ENCODE measurements around the gene IFT122. TPM values are rescaled to one million over a fixed set of nuclear protein-coding genes. Genes with fewer than 3 reads are reported as not detected.

Gene IFT122
- total RNA-seq, 1 experiment from 2014 or later: 30.0 TPM

GRCh38 chr3:129559565-129560079 is 119.6 kb downstream of the IFT122 start:
- no peaks in the 10 kb centered on the region for H3K27me3 Mint-ChIP-seq (ENCODE audit: insufficient read depth, unreplicated experiment)
- BruUV-seq (replicated peaks): no TSS peak

GRCh38 chr3:129560269-129560787 is 120.3 kb downstream of the IFT122 start:
- H3K4me1 Mint-ChIP-seq (ENCODE audit: low read depth, unreplicated experiment): peaks cover 8% of the 10 kb centered on the region
- H3K27me3 ChIP-seq (replicated peaks; ENCODE audit: control insufficient read depth, insufficient read depth, low read length): no peaks in the 10 kb centered on the region
- H3K4me1 ChIP-seq: no peaks in the 10 kb centered on the region; the same call in 1 of the 2 replicates
- no peaks in the 10 kb centered on the region for H3K36me3 Mint-ChIP-seq (ENCODE audit: insufficient read depth, unreplicated experiment)
- no peak overlapping the region for H3K4me3 Mint-ChIP-seq (ENCODE audit: unreplicated experiment)
- H3K4me3 ChIP-seq (ENCODE audit: low read depth, low read length): no peak overlapping the region
- no peaks in the 10 kb centered on the region for H3K9me3 Mint-ChIP-seq (ENCODE audit: unreplicated experiment)
- CTCF ChIA-PET: no interaction called here
- POLR2A ChIA-PET: interaction anchor here (0.5 kb wide), 1 partner anchor 66 kb away, joined by 7 read pairs; no protein-coding TSS in a partner anchor
- TF ChIP-seq CTCF (IDR thresholded peaks at IDR 0.05; ENCODE audit: insufficient read depth in 1 of 2, low read depth in 1 of 2, low read length in 1 of 2, severe bottlenecking in 1 of 2, unreplicated experiment in 1 of 2): no peak
- H3K36me3 ChIP-seq (ENCODE audit: control insufficient read depth, insufficient read depth, low read length): no peaks in the 10 kb centered on the region
- H3K27ac Mint-ChIP-seq (ENCODE audit: unreplicated experiment): no peak overlapping the region
- no peak for DNase-seq
- intact Hi-C loops (cut with micrococcal nuclease; ENCODE audit: unreplicated experiment): no loop called here
- H3K27me3 Mint-ChIP-seq (ENCODE audit: insufficient read depth, unreplicated experiment): no peaks in the 10 kb centered on the region
- BruUV-seq (replicated peaks): no TSS peak
- H3K9me3 ChIP-seq: no peaks in the 10 kb centered on the region

More at GRCh38 chr3:129559565-129560079, 119.6 kb downstream of the IFT122 start:
- Mint-ChIP-seq H3K27ac (ENCODE audit: unreplicated experiment) (no peak overlapping the region), H3K9me3 (ENCODE audit: unreplicated experiment) (no peaks in the 10 kb centered on the region), H3K4me3 (ENCODE audit: unreplicated experiment) (no peak overlapping the region), H3K4me1 (ENCODE audit: low read depth, unreplicated experiment) (peaks cover 8% of the 10 kb centered on the region), H3K36me3 (ENCODE audit: insufficient read depth, unreplicated experiment) (no peaks in the 10 kb centered on the region)
- Histone ChIP-seq H3K9me3 (no peaks in the 10 kb centered on the region), H3K4me1 (no peaks in the 10 kb centered on the region; the same call in 1 of the 2 replicates), H3K27me3 (replicated peaks; ENCODE audit: control insufficient read depth, insufficient read depth, low read length) (no peaks in the 10 kb centered on the region), H3K4me3 (ENCODE audit: low read depth, low read length) (no peak overlapping the region), H3K36me3 (ENCODE audit: control insufficient read depth, insufficient read depth, low read length) (no peaks in the 10 kb centered on the region)
- POLR2A ChIA-PET: no interaction called here
- CTCF ChIA-PET: no interaction called here
- intact Hi-C loops (cut with micrococcal nuclease; ENCODE audit: unreplicated experiment): no loop called here
- DNase-seq: no peak
- no peak for TF ChIP-seq CTCF (IDR thresholded peaks at IDR 0.05; ENCODE audit: insufficient read depth in 1 of 2, low read depth in 1 of 2, low read length in 1 of 2, severe bottlenecking in 1 of 2, unreplicated experiment in 1 of 2)

GRCh38 chr3:129560911-129561594 is 121.0 kb downstream of the IFT122 start:
- Histone ChIP-seq H3K9me3 (no peaks in the 10 kb centered on the region), H3K27me3 (replicated peaks; ENCODE audit: control insufficient read depth, insufficient read depth, low read length) (no peaks in the 10 kb centered on the region), H3K36me3 (ENCODE audit: control insufficient read depth, insufficient read depth, low read length) (no peaks in the 10 kb centered on the region), H3K4me1 (no peaks in the 10 kb centered on the region; the same call in 1 of the 2 replicates), H3K4me3 (ENCODE audit: low read depth, low read length) (no peak overlapping the region)
- Mint-ChIP-seq H3K27me3 (ENCODE audit: insufficient read depth, unreplicated experiment) (no peaks in the 10 kb centered on the region), H3K36me3 (ENCODE audit: insufficient read depth, unreplicated experiment) (no peaks in the 10 kb centered on the region), H3K27ac (ENCODE audit: unreplicated experiment) (no peak overlapping the region), H3K9me3 (ENCODE audit: unreplicated experiment) (no peaks in the 10 kb centered on the region), H3K4me1 (ENCODE audit: low read depth, unreplicated experiment) (peaks cover 8% of the 10 kb centered on the region), H3K4me3 (ENCODE audit: unreplicated experiment) (no peak overlapping the region)
- POLR2A ChIA-PET: interaction anchor here (0.5 to 0.6 kb wide), 2 partner anchors 37 to 65 kb away, joined by 3 to 7 read pairs; no protein-coding TSS in a partner anchor
- DNase-seq: no peak
- CTCF ChIA-PET: no interaction called here
- no peak for TF ChIP-seq CTCF (IDR thresholded peaks at IDR 0.05; ENCODE audit: insufficient read depth in 1 of 2, low read depth in 1 of 2, low read length in 1 of 2, severe bottlenecking in 1 of 2, unreplicated experiment in 1 of 2)
- intact Hi-C loops (cut with micrococcal nuclease; ENCODE audit: unreplicated experiment): no loop called here
- BruUV-seq (replicated peaks): no TSS peak
